GM23338 (cell line): ENCODE data around the gene NOTO. TPM values are rescaled to one million over a fixed set of nuclear protein-coding genes. Genes with fewer than 3 reads are reported as not detected.

ENCODE experiments used
- ATAC-seq: fragments of 200-7000 bp; cut with Tn5 transposase; 3 replicates; pipeline ENCODE4 v1.9.1; 2020
- DNase-seq: peaks from one replicate; pipeline ENCODE4 v3.0.0-alpha.2; 2015; ENCODE audit warnings: low spot score
- H2AFZ ChIP-seq: fragments of 200-600 bp; sonication (generic); 2 replicates; pipeline ENCODE4 v1.8.0; 2016; ENCODE audit warnings: antibody characterized with exemption, mild to moderate bottlenecking, moderate library complexity
- H3F3A ChIP-seq: fragments of 200-600 bp; sonication (generic); replicated peaks from 2 replicates; pipeline ENCODE4 v1.8.0; 2017; ENCODE audit warnings: antibody characterized with exemption, mixed run types, low read depth
- H3K27ac ChIP-seq: fragments of 200-600 bp; sonication (generic); 2 replicates; pipeline ENCODE4 v1.6.1; 2016; ENCODE audit warnings: low read depth
- H3K27me3 ChIP-seq: fragments of 200-600 bp; sonication (generic); 2 replicates; pipeline ENCODE4 v1.8.0; 2016; ENCODE audit warnings: mild to moderate bottlenecking, mixed run types, moderate library complexity; ENCODE audit not compliant: insufficient read depth
- H3K36me3 ChIP-seq: fragments of 200-600 bp; sonication (generic); 2 replicates; pipeline ENCODE4 v1.8.0; 2016; ENCODE audit warnings: mild to moderate bottlenecking; ENCODE audit not compliant: insufficient read depth
- H3K4me1 ChIP-seq: fragments of 200-600 bp; sonication (generic); 2 replicates; pipeline ENCODE4 v1.8.0; 2016; ENCODE audit warnings: mild to moderate bottlenecking, moderate library complexity; ENCODE audit not compliant: insufficient read depth
- H3K4me2 ChIP-seq: fragments of 200-600 bp; sonication (generic); 2 replicates; pipeline ENCODE4 v1.7.1; 2017; ENCODE audit warnings: mixed run types
- H3K4me3 ChIP-seq: fragments of 200-600 bp; sonication (generic); 2 replicates; pipeline ENCODE4 v1.6.1; 2016; ENCODE audit warnings: mixed run types
- H3K79me2 ChIP-seq: fragments of 200-600 bp; sonication (generic); replicated peaks from 2 replicates; pipeline ENCODE4 v1.8.0; 2017; ENCODE audit warnings: mild to moderate bottlenecking; ENCODE audit not compliant: insufficient read depth
- H3K9me2 ChIP-seq: fragments of 200-600 bp; sonication (generic); 2 replicates; pipeline ENCODE4 v1.8.0; 2017; ENCODE audit not compliant: insufficient read depth
- H4K20me1 ChIP-seq: fragments of 200-600 bp; sonication (generic); replicated peaks from 2 replicates; pipeline ENCODE4 v1.8.0; 2017; ENCODE audit warnings: mild to moderate bottlenecking; ENCODE audit not compliant: insufficient read depth
- H3K27ac Mint-ChIP-seq: 2 replicates; pipeline ENCODE4 v1.8.0; 2020; ENCODE audit warnings: inconsistent platforms, mild to moderate bottlenecking, moderate library complexity, mixed read lengths
- H3K27me3 Mint-ChIP-seq: 3 replicates; pipeline ENCODE4 v1.8.0; 2022; ENCODE audit warnings: low read depth, mild to moderate bottlenecking, moderate library complexity, mixed read lengths, inconsistent platforms; ENCODE audit not compliant: insufficient read depth, poor library complexity
- H3K36me3 Mint-ChIP-seq: 3 replicates; pipeline ENCODE4 v1.8.0; 2021; ENCODE audit warnings: low read depth, mild to moderate bottlenecking, inconsistent platforms, moderate library complexity, mixed read lengths
- H3K4me1 Mint-ChIP-seq: 3 replicates; pipeline ENCODE4 v1.8.0; 2020; ENCODE audit warnings: mild to moderate bottlenecking, inconsistent platforms, mixed read lengths
- H3K4me3 Mint-ChIP-seq: 3 replicates; pipeline ENCODE4 v1.8.0; 2021; ENCODE audit warnings: moderate library complexity, mild to moderate bottlenecking, inconsistent platforms, mixed read lengths
- H3K9me3 Mint-ChIP-seq: 3 replicates; pipeline ENCODE4 v1.8.0; 2020; ENCODE audit warnings: moderate library complexity, mild to moderate bottlenecking, inconsistent platforms, mixed read lengths
- CREB1 ChIP-seq: fragments of 250-450 bp; sonication (Bioruptor Pico); IDR thresholded peaks from 2 replicates; pipeline ENCODE4 v1.5.0; 2020; ENCODE audit warnings: low read depth, mild to moderate bottlenecking, moderate library complexity
- ETS1 ChIP-seq: IDR thresholded peaks from 2 replicates; pipeline ENCODE4 v1.6.1; 2016; ENCODE audit warnings: antibody characterized with exemption
- EZH2 ChIP-seq: fragments of 200-600 bp; sonication (generic); IDR thresholded peaks from one replicate; pipeline ENCODE4 v1.8.0; 2017; ENCODE audit warnings: antibody characterized with exemption, mild to moderate bottlenecking, low read depth; ENCODE audit not compliant: unreplicated experiment
- EZH2phosphoT487 ChIP-seq: fragments of 200-600 bp; sonication (generic); IDR thresholded peaks from one replicate; pipeline ENCODE4 v1.8.1; 2018; ENCODE audit warnings: antibody characterized with exemption; ENCODE audit not compliant: unreplicated experiment
- JUNB ChIP-seq: IDR thresholded peaks from one replicate; pipeline ENCODE4 v1.6.1; 2016; ENCODE audit warnings: antibody characterized with exemption; ENCODE audit not compliant: unreplicated experiment
- NANOG ChIP-seq: IDR thresholded peaks from 2 replicates; pipeline ENCODE4 v1.6.1; 2016; ENCODE audit warnings: antibody characterized with exemption, borderline replicate concordance
- POLR2AphosphoS5 ChIP-seq: IDR thresholded peaks from 2 replicates; pipeline ENCODE4 v1.6.1; 2016; ENCODE audit warnings: antibody characterized with exemption, low read depth
- REST ChIP-seq: IDR thresholded peaks from one replicate; pipeline ENCODE4 v1.6.1; 2018; ENCODE audit warnings: antibody characterized with exemption; ENCODE audit not compliant: unreplicated experiment
- STAT1 ChIP-seq: IDR thresholded peaks from one replicate; pipeline ENCODE4 v1.6.1; 2016; ENCODE audit warnings: antibody characterized with exemption; ENCODE audit not compliant: unreplicated experiment
- ZNF114 ChIP-seq: fragments of 250-450 bp; sonication (Bioruptor Pico); IDR thresholded peaks from 2 replicates; pipeline ENCODE4 v1.5.0; 2020; ENCODE audit warnings: mild to moderate bottlenecking, moderate library complexity
- ZNF331 ChIP-seq: fragments of 250-450 bp; sonication (Bioruptor Pico); IDR thresholded peaks from 2 replicates; pipeline ENCODE4 v1.5.0; 2020; ENCODE audit warnings: low read depth, mild to moderate bottlenecking, moderate library complexity
- polyA plus RNA-seq: library from polyadenylated mRNA; unstranded; fragments of >200 nt; fragmentation: Nextera tagmentation; extraction: Ambion mirVana; gene quantifications from 2 replicates; pipeline ENCODE4 v1.2.1, GENCODE V29; 2016
- total RNA-seq: library from RNA; depleted of rRNA; stranded (reverse); fragments of >200 nt; shearing (Covaris generic); gene quantifications from 2 replicates; pipeline ENCODE4 v1.2.3, GENCODE V29; 2014
- TF ChIP-seq, protein P1 (sequence below), 2 experiments: fragments of 200-600 bp in 1 of 2; sonication (generic) in 1 of 2; conservative IDR thresholded peaks; 2 replicates each; pipeline versions ENCODE4 v1.5.1 to v1.6.1; 2016 to 2017; ENCODE audit warnings: antibody characterized with exemption in 2 of 2, low read depth in 2 of 2, mild to moderate bottlenecking in 2 of 2, moderate library complexity in 1 of 2

The NOTO gene
- total and polyA plus RNA-seq, 2 experiments from 2014 or later, result 0.06 to 0.73 TPM

GRCh38 chr2:73244580-73244979, 42.2 kb downstream of the NOTO start:
- H3K4me1 Mint-ChIP-seq, result no peaks in the 10 kb centered on the region
- H3K9me2 ChIP-seq, result no peaks in the 10 kb centered on the region
- no peaks in the 10 kb centered on the region for H3K27me3 ChIP-seq
- no peaks in the 10 kb centered on the region for H3K9me3 Mint-ChIP-seq
- H3F3A ChIP-seq, result 0 out of 2 replicates have a peak, but pooled peaks cover 6% of the 10 kb centered on the region
- no peak overlapping the region for H3K4me3 Mint-ChIP-seq
- peaks cover 74% of the 10 kb centered on the region for H4K20me1 ChIP-seq
- no peak overlapping the region for H3K4me2 ChIP-seq
- H3K4me3 ChIP-seq, result no peak overlapping the region
- peaks cover 2% of the 10 kb centered on the region for H3K27me3 Mint-ChIP-seq
- no peak overlapping the region for H3K27ac Mint-ChIP-seq
- H3K36me3 Mint-ChIP-seq, result peaks cover 91% of the 10 kb centered on the region
- H3K79me2 ChIP-seq, result peaks cover 33% of the 10 kb centered on the region
- H3K27ac ChIP-seq, result no peak overlapping the region
- TF ChIP-seq JUNB (no peak), STAT1 (no peak), REST (no peak), EZH2phosphoT487 (no peak)
- TF ChIP-seq, protein P1, sequence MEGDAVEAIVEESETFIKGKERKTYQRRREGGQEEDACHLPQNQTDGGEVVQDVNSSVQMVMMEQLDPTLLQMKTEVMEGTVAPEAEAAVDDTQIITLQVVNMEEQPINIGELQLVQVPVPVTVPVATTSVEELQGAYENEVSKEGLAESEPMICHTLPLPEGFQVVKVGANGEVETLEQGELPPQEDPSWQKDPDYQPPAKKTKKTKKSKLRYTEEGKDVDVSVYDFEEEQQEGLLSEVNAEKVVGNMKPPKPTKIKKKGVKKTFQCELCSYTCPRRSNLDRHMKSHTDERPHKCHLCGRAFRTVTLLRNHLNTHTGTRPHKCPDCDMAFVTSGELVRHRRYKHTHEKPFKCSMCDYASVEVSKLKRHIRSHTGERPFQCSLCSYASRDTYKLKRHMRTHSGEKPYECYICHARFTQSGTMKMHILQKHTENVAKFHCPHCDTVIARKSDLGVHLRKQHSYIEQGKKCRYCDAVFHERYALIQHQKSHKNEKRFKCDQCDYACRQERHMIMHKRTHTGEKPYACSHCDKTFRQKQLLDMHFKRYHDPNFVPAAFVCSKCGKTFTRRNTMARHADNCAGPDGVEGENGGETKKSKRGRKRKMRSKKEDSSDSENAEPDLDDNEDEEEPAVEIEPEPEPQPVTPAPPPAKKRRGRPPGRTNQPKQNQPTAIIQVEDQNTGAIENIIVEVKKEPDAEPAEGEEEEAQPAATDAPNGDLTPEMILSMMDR (conservative IDR thresholded peaks at IDR 0.05; ENCODE audit: low read depth in 2 of 2), result no peak
- ATAC-seq, result no peak
- no peak overlapping the region for H2AFZ ChIP-seq
- no peaks in the 10 kb centered on the region for H3K4me1 ChIP-seq
- no peak for DNase-seq
- H3K36me3 ChIP-seq, result peaks cover 88% of the 10 kb centered on the region

- H3K27ac Mint-ChIP-seq, result 0 out of 2 replicates have a peak overlapping the region, but pooled peaks have one; percentile 10
- no peaks in the 10 kb centered on the region for H3K4me1 Mint-ChIP-seq
- Histone ChIP-seq H3K4me2 (no peak overlapping the region), H4K20me1 (peaks cover 64% of the 10 kb centered on the region), H3K27me3 (no peaks in the 10 kb centered on the region), H3K36me3 (peaks cover 75% of the 10 kb centered on the region), H2AFZ (no peak overlapping the region), H3K27ac (no peak overlapping the region), H3K4me3 (no peak overlapping the region), H3K79me2 (peaks cover 10% of the 10 kb centered on the region), H3K4me1 (no peaks in the 10 kb centered on the region), H3F3A (0 out of 2 replicates have a peak, but pooled peaks cover 10% of the 10 kb centered on the region), H3K9me2 (no peaks in the 10 kb centered on the region)
- DNase-seq (no peak), ATAC-seq (no peak)
- H3K4me3 Mint-ChIP-seq, result no peak overlapping the region
- peaks cover 2% of the 10 kb centered on the region for H3K27me3 Mint-ChIP-seq
- peaks cover 93% of the 10 kb centered on the region for H3K36me3 Mint-ChIP-seq
- no peaks in the 10 kb centered on the region for H3K9me3 Mint-ChIP-seq
- TF ChIP-seq ZNF114 (CRISPR knock-in tag) (no peak), ETS1 (no peak), CREB1 (no peak), POLR2AphosphoS5 (no peak), REST (no peak), JUNB (no peak), ZNF331 (CRISPR knock-in tag) (no peak), EZH2 (no peak), NANOG (no peak), EZH2phosphoT487 (no peak), STAT1 (no peak)
- TF ChIP-seq, protein P1 (conservative IDR thresholded peaks at IDR 0.05; ENCODE audit: low read depth in 2 of 2), result no peak
Observed at GRCh38 chr2:73246850-73247249, 44.5 kb downstream of the NOTO start.
